ENCODE data around the gene TUBA3D.
"Not testable (repeated sequence)": the region's sequence is repeated elsewhere in the genome, so short reads cannot be mapped to it uniquely, and the experiment has no call there.

- TF ChIP-seq CTCF, POLR2A (IDR thresholded peaks at IDR 0.05): not testable (repeated sequence)
Observed at GRCh38 chr2:131486201-131486902, 10.4 kb downstream of the TUBA3D start.

Data from thyroid gland (tissue), 4 donors.